GM10248 (cell line): Measurements from ENCODE around the gene SIX4.

Experiments
- CTCF ChIA-PET: fragments of 300-600 bp; sonication (Branson Sonifier 250); formaldehyde crosslinking; extraction: SDS; loops from one replicate; lab custom pipeline; 2021; ENCODE audit warnings: antibody characterized with exemption; lab: Yijun Ruan, JAX
- POLR2A ChIA-PET: fragments of 350-650 bp; sonication (Branson Sonifier 250); formaldehyde crosslinking; extraction: SDS; loops from one replicate; lab custom pipeline; 2020; ENCODE audit warnings: antibody characterized with exemption; lab: Yijun Ruan, JAX
- DNase-seq: peaks from one replicate; pipeline ENCODE4 v3.0.0; 2012; ENCODE audit errors: extremely low spot score
- TF ChIP-seq, protein P1 (sequence below): IDR thresholded peaks from 2 replicates; pipeline ENCODE4 v1.5.1; 2012; ENCODE audit warnings: mild to moderate bottlenecking, low read depth; ENCODE audit errors: extremely low read depth, missing control alignments, control extremely low read depth

The SIX4 gene

DNA sequence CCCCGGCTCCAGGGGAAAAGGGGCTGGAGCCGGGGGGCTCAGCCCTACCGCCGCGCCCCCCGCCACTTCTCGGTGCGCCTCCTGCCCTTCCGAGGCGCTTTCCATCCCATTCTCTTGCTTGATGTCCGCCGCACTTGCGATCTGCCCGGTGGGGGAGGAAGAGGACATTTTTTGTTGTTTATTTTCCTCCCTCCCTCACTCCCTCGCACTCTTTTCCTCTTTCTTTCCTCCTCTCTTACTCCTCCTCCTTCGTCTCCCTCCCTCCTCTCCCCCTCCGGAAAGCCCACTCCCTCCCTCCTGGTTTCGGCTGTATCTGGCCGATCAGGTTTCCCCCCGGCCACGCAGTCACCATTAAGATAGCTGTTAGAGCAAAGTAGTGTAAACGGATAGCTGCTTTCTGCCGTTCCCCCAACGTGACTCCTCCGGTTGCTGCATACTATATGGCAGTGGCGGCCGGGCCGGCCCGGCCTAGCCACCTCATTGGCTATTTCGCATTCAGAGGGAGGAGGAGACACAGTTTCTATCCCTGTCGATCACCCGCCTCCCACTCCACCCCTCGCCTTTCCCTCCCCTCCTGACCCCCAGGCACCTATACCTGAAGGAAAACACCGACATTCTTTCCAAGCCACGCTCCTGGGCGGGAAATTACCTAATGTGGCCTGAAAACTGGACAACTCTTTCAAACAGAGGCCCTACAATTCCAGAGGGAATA lies at the start of gene SIX4:
TSS of gene SIX4 (minus strand) at position 445 of the 712 bp plus-strand sequence. CDS start at position 168, 277 bp downstream.
- ChIA-PET POLR2A (no interaction called here), CTCF (interaction anchor here (1.0 to 3.3 kb wide), 3 partner anchors 9 to 68 kb away, joined by 3 to 15 read pairs (median 4); partner anchors contain the start of gene MNAT1)
- peak; percentile 60 for DNase-seq
- TF ChIP-seq, protein P1, sequence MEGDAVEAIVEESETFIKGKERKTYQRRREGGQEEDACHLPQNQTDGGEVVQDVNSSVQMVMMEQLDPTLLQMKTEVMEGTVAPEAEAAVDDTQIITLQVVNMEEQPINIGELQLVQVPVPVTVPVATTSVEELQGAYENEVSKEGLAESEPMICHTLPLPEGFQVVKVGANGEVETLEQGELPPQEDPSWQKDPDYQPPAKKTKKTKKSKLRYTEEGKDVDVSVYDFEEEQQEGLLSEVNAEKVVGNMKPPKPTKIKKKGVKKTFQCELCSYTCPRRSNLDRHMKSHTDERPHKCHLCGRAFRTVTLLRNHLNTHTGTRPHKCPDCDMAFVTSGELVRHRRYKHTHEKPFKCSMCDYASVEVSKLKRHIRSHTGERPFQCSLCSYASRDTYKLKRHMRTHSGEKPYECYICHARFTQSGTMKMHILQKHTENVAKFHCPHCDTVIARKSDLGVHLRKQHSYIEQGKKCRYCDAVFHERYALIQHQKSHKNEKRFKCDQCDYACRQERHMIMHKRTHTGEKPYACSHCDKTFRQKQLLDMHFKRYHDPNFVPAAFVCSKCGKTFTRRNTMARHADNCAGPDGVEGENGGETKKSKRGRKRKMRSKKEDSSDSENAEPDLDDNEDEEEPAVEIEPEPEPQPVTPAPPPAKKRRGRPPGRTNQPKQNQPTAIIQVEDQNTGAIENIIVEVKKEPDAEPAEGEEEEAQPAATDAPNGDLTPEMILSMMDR = no peak

GRCh38 chr14:60773558-60773957 lies 49.4 kb upstream of the SIX4 start:
- ChIA-PET CTCF (no interaction called here), POLR2A (no interaction called here)
- DNase-seq = no peak
- TF ChIP-seq, protein P1 = no peak

- TF ChIP-seq, protein P1 = no peak
- DNase-seq = no peak
- POLR2A ChIA-PET = no interaction called here
- CTCF ChIA-PET = no interaction called here
These were observed 47.0 kb upstream of the SIX4 start for GRCh38 chr14:60771117-60771516.

DNA sequence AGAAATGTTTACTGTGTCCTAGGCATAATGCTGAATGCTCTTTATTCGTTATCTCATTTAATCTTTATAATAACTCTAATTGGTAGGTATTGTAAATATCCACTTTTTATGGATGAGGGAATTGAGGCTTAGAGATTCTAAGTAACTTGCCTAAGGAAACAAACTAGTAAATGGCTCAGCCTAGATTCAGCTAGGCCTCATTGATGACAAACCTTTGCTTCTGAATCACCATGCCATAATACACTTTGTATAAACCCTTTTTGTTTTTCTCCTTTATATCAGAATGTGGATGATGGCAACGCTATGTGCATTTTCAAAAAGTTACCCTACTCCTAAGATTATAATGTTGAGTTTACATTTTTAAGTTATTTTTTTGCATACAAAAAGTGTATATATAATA lies 44.5 kb upstream of the SIX4 start:
- no peak for DNase-seq
- POLR2A ChIA-PET = no interaction called here
- TF ChIP-seq, protein P1 = no peak
- CTCF ChIA-PET = interaction anchor here (0.8 to 1.1 kb wide), 2 partner anchors 18 to 21 kb away, joined by 3 read pairs; no protein-coding TSS in a partner anchor

GRCh38 chr14:60760644-60761364 lies 36.7 kb upstream of the SIX4 start:
- CTCF ChIA-PET = interaction anchor here (1.0 kb wide), 1 partner anchor 28 kb away, joined by 3 read pairs; no protein-coding TSS in a partner anchor

GRCh38 chr14:60760209-60760608 lies 36.1 kb upstream of the SIX4 start:
- POLR2A ChIA-PET = no interaction called here
- CTCF ChIA-PET = interaction anchor here (1.0 kb wide), 1 partner anchor 27 kb away, joined by 3 read pairs; no protein-coding TSS in a partner anchor
- TF ChIP-seq, protein P1 = no peak
- no peak for DNase-seq

More at GRCh38 chr14:60760644-60761364, 36.7 kb upstream of the SIX4 start:
- TF ChIP-seq, protein P1 = no peak
- POLR2A ChIA-PET = no interaction called here
- DNase-seq = no peak
